GM10248 (cell line): Measurements from ENCODE around the gene RSPH1.

Experiments
- CTCF ChIA-PET: fragments of 300-600 bp; sonication (Branson Sonifier 250); formaldehyde crosslinking; extraction: SDS; loops from one replicate; lab custom pipeline; 2021; ENCODE audit warnings: antibody characterized with exemption; lab: Yijun Ruan, JAX
- POLR2A ChIA-PET: fragments of 350-650 bp; sonication (Branson Sonifier 250); formaldehyde crosslinking; extraction: SDS; loops from one replicate; lab custom pipeline; 2020; ENCODE audit warnings: antibody characterized with exemption; lab: Yijun Ruan, JAX
- DNase-seq: peaks from one replicate; pipeline ENCODE4 v3.0.0; 2012; ENCODE audit errors: extremely low spot score
- CTCF ChIP-seq: IDR thresholded peaks from 2 replicates; pipeline ENCODE4 v1.5.1; 2012; ENCODE audit warnings: mild to moderate bottlenecking, low read depth; ENCODE audit errors: extremely low read depth, missing control alignments, control extremely low read depth

Gene RSPH1

GRCh38 chr21:42429021-42429420 lies 67.0 kb downstream of the RSPH1 start:
- ChIA-PET CTCF (interaction anchor here (1.0 to 1.8 kb wide), 8 partner anchors 9 to 312 kb away, joined by 3 to 9 read pairs (median 4); partner anchors contain the start of gene UBASH3A), POLR2A (no interaction called here)
- DNase-seq: no peak
- no peak for TF ChIP-seq CTCF

GRCh38 chr21:42427809-42428419 lies 68.1 kb downstream of the RSPH1 start:
- CTCF ChIA-PET: interaction anchor here (1.2 to 3.4 kb wide), 7 partner anchors 10 to 311 kb away, joined by 3 to 18 read pairs (median 5); no protein-coding TSS in a partner anchor

GRCh38 chr21:42426876-42427480 lies 69.0 kb downstream of the RSPH1 start:
- CTCF ChIA-PET: interaction anchor here (1.2 to 3.4 kb wide), 6 partner anchors 11 to 89 kb away, joined by 4 to 18 read pairs (median 6); no protein-coding TSS in a partner anchor
- no peak for TF ChIP-seq CTCF
- DNase-seq: no peak
- POLR2A ChIA-PET: no interaction called here

More at GRCh38 chr21:42427809-42428419, 68.1 kb downstream of the RSPH1 start:
- POLR2A ChIA-PET: no interaction called here
- DNase-seq: no peak
- TF ChIP-seq CTCF: no peak

GRCh38 chr21:42426424-42426823 lies 69.6 kb downstream of the RSPH1 start:
- POLR2A ChIA-PET: no interaction called here
- DNase-seq: peak; percentile 52
- CTCF ChIA-PET: interaction anchor here (0.9 to 3.4 kb wide), 9 partner anchors 10 to 116 kb away, joined by 3 to 18 read pairs (median 5); no protein-coding TSS in a partner anchor
- no peak for TF ChIP-seq CTCF

GRCh38 chr21:42425591-42425990 lies 70.4 kb downstream of the RSPH1 start:
- DNase-seq: peak; percentile 44
- POLR2A ChIA-PET: interaction anchor here (1.3 kb wide), 1 partner anchor 32 kb away, joined by 3 read pairs; no protein-coding TSS in a partner anchor
- no peak for TF ChIP-seq CTCF
- CTCF ChIA-PET: interaction anchor here (0.9 to 5.1 kb wide), 11 partner anchors 9 to 167 kb away, joined by 3 to 25 read pairs (median 5); no protein-coding TSS in a partner anchor

GRCh38 chr21:42424914-42425541 lies 71.0 kb downstream of the RSPH1 start:
- no peak for DNase-seq
- ChIA-PET CTCF (interaction anchor here (1.0 to 5.1 kb wide), 8 partner anchors 9 to 166 kb away, joined by 3 to 25 read pairs (median 6); no protein-coding TSS in a partner anchor), POLR2A (interaction anchor here (0.8 to 1.3 kb wide), 2 partner anchors 9 to 32 kb away, joined by 3 to 4 read pairs; no protein-coding TSS in a partner anchor)
- TF ChIP-seq CTCF: no peak
